Glutamatergic neuron (in vitro differentiated cells): Measurements from ENCODE around the gene MPG. TPM values are rescaled to one million over a fixed set of nuclear protein-coding genes. Genes with fewer than 3 reads are reported as not detected.

Source experiments
- DNase-seq: peaks from one replicate; pipeline ENCODE4 v3.0.0; 2022
- H3K27ac Mint-ChIP-seq: one replicate; pipeline ENCODE4 v1.8.0; 2020; ENCODE audit warnings: mild to moderate bottlenecking, mixed read lengths, inconsistent platforms; ENCODE audit not compliant: unreplicated experiment
- H3K27me3 Mint-ChIP-seq: one replicate; pipeline ENCODE4 v1.8.0; 2020; ENCODE audit warnings: mild to moderate bottlenecking, moderate library complexity, mixed read lengths, inconsistent platforms; ENCODE audit not compliant: unreplicated experiment
- H3K36me3 Mint-ChIP-seq: one replicate; pipeline ENCODE4 v1.8.0; 2020; ENCODE audit warnings: mild to moderate bottlenecking, mixed read lengths, inconsistent platforms; ENCODE audit not compliant: unreplicated experiment
- H3K4me1 Mint-ChIP-seq: one replicate; pipeline ENCODE4 v1.8.0; 2020; ENCODE audit warnings: mild to moderate bottlenecking, low read depth, mixed read lengths, inconsistent platforms; ENCODE audit not compliant: unreplicated experiment
- H3K4me3 Mint-ChIP-seq: one replicate; pipeline ENCODE4 v1.8.0; 2020; ENCODE audit warnings: mild to moderate bottlenecking, mixed read lengths, inconsistent platforms; ENCODE audit not compliant: unreplicated experiment
- H3K9me3 Mint-ChIP-seq: one replicate; pipeline ENCODE4 v1.8.0; 2020; ENCODE audit warnings: mild to moderate bottlenecking, moderate library complexity, mixed read lengths, inconsistent platforms; ENCODE audit not compliant: unreplicated experiment
- CTCF ChIP-seq: fragments of 200-600 bp; sonication (generic); IDR thresholded peaks from one replicate; pipeline ENCODE4 v1.5.0; 2021; ENCODE audit not compliant: partially characterized antibody, unreplicated experiment
- total RNA-seq: library from RNA; stranded (reverse); fragmentation: NEBNext Ultra II Directional; extraction: Animal tissue kit (Norgen Biotek cat#: 25700); gene quantifications from one replicate; pipeline ENCODE4 v1.2.1, GENCODE V29; 2021; ENCODE audit not compliant: unreplicated experiment

The MPG gene
- total RNA-seq, 1 donor from 2014 or later = 24.7 TPM

GRCh38 chr16:60929-61878 is 16.8 kb upstream of the MPG start:
- no peak overlapping the region for H3K4me3 Mint-ChIP-seq
- H3K27ac Mint-ChIP-seq = no peak overlapping the region
- H3K4me1 Mint-ChIP-seq = peaks cover 3% of the 10 kb centered on the region
- H3K9me3 Mint-ChIP-seq = peaks cover 1% of the 10 kb centered on the region
- H3K27me3 Mint-ChIP-seq = peaks cover 8% of the 10 kb centered on the region
- H3K36me3 Mint-ChIP-seq = peaks cover 13% of the 10 kb centered on the region
- DNase-seq = no peak
- TF ChIP-seq CTCF = no peak

GRCh38 chr16:61879-62281 is 16.1 kb upstream of the MPG start:
- H3K4me3 Mint-ChIP-seq = no peak overlapping the region
- H3K27ac Mint-ChIP-seq = no peak overlapping the region
- TF ChIP-seq CTCF = no peak
- peaks cover 8% of the 10 kb centered on the region for H3K27me3 Mint-ChIP-seq
- DNase-seq = no peak
- peaks cover 13% of the 10 kb centered on the region for H3K36me3 Mint-ChIP-seq
- H3K9me3 Mint-ChIP-seq = peaks cover 1% of the 10 kb centered on the region
- peaks cover 3% of the 10 kb centered on the region for H3K4me1 Mint-ChIP-seq

GRCh38 chr16:62283-62967 is 15.6 kb upstream of the MPG start:
- H3K9me3 Mint-ChIP-seq = peaks cover 1% of the 10 kb centered on the region
- no peak overlapping the region for H3K27ac Mint-ChIP-seq
- no peak for DNase-seq
- peaks cover 13% of the 10 kb centered on the region for H3K36me3 Mint-ChIP-seq
- no peak overlapping the region for H3K4me3 Mint-ChIP-seq
- H3K4me1 Mint-ChIP-seq = peaks cover 3% of the 10 kb centered on the region
- TF ChIP-seq CTCF = no peak
- H3K27me3 Mint-ChIP-seq = peaks cover 8% of the 10 kb centered on the region

- peaks cover 5% of the 10 kb centered on the region for H3K4me1 Mint-ChIP-seq
- H3K36me3 Mint-ChIP-seq = peaks cover 10% of the 10 kb centered on the region
- no peak overlapping the region for H3K27ac Mint-ChIP-seq
- DNase-seq = no peak
- peaks cover 8% of the 10 kb centered on the region for H3K27me3 Mint-ChIP-seq
- no peak overlapping the region for H3K4me3 Mint-ChIP-seq
- H3K9me3 Mint-ChIP-seq = peaks cover 3% of the 10 kb centered on the region
- no peak for TF ChIP-seq CTCF
Observed at GRCh38 chr16:62968-63391, 15.0 kb upstream of the MPG start.
